Panc1 (cell line): Measurements from ENCODE around the gene SELENOP. TPM values are rescaled to one million over a fixed set of nuclear protein-coding genes. Genes with fewer than 3 reads are reported as not detected.

ENCODE experiments used
- ATAC-seq: fragments of 200-7000 bp; cut with Tn5 transposase; 2 replicates; pipeline ENCODE4 v1.9.1; 2020; ENCODE audit warnings: mild to moderate bottlenecking, moderate library complexity
- BruUV-seq: library from RNA; stranded (reverse); fragments of 400-500 nt; replicated peaks from 2 replicates; lab custom pipeline; 2021; lab: Mats Ljungman, UMichigan
- CTCF ChIA-PET: fragments of 300-600 bp; sonication (Branson Sonifier 250); formaldehyde crosslinking; loops from one replicate; lab custom pipeline; 2022; ENCODE audit warnings: antibody characterized with exemption; lab: Charles Lee
- POLR2A ChIA-PET: fragments of 300-600 bp; sonication (Branson Sonifier 250); formaldehyde crosslinking; loops from one replicate; lab custom pipeline; 2022; ENCODE audit warnings: antibody characterized with exemption; lab: Charles Lee
- DNase-seq: peaks from one replicate; pipeline ENCODE4 v3.0.0-alpha.2; 2010; ENCODE audit warnings: low read depth, low spot score
- H3K27ac ChIP-seq: 2 replicates; pipeline ENCODE4 v1.5.1; 2011; ENCODE audit warnings: mild to moderate bottlenecking, low read length, inconsistent platforms
- H3K27me3 ChIP-seq: fragments of 200-500 bp; sonication (Bioruptor generic); 2 replicates; pipeline ENCODE4 v1.6.0; 2014; ENCODE audit warnings: low read length, inconsistent platforms; ENCODE audit not compliant: control insufficient read depth, insufficient read depth
- H3K36me3 ChIP-seq: fragments of 200-500 bp; sonication (Bioruptor generic); 2 replicates; pipeline ENCODE4 v1.5.1; 2014; ENCODE audit warnings: inconsistent platforms, mild to moderate bottlenecking, low read length, moderate library complexity; ENCODE audit not compliant: control insufficient read depth, insufficient read depth
- H3K4me1 ChIP-seq: 2 replicates; pipeline ENCODE4 v1.5.1; 2011; ENCODE audit warnings: inconsistent platforms, mild to moderate bottlenecking, low read length, moderate library complexity; ENCODE audit not compliant: control insufficient read depth, insufficient read depth
- H3K4me3 ChIP-seq, 2 experiments: 2 replicates each; pipeline ENCODE4 v1.5.1; 2011 to 2012; ENCODE audit warnings: low read depth in 2 of 2, low read length in 2 of 2, mild to moderate bottlenecking in 2 of 2, inconsistent platforms in 1 of 2, moderate library complexity in 1 of 2
- H3K9me3 ChIP-seq: fragments of 200-500 bp; sonication (Bioruptor generic); 2 replicates; pipeline ENCODE4 v1.5.1; 2014; ENCODE audit warnings: low read depth, mild to moderate bottlenecking, inconsistent platforms, low read length, moderate library complexity; ENCODE audit not compliant: control insufficient read depth, insufficient read depth
- CTCF ChIP-seq: fragments of 450-650 bp; IDR thresholded peaks from 2 replicates; pipeline ENCODE4 v1.5.1; 2017; ENCODE audit warnings: mild to moderate bottlenecking
- POLR2AphosphoS5 ChIP-seq: IDR thresholded peaks from 2 replicates; pipeline ENCODE4 v1.6.1; 2012; ENCODE audit warnings: mild to moderate bottlenecking, low read depth, low read length, moderate library complexity
- REST ChIP-seq, 2 experiments: IDR thresholded peaks; 2 replicates each; pipeline ENCODE4 v1.6.1; 2011 to 2012; ENCODE audit warnings: low read depth in 2 of 2, control low read depth in 1 of 2, low read length in 1 of 2, mild to moderate bottlenecking in 1 of 2, moderate library complexity in 1 of 2; ENCODE audit not compliant: insufficient read depth in 1 of 2
- SIN3A ChIP-seq: IDR thresholded peaks from 2 replicates; pipeline ENCODE4 v1.6.1; 2012; ENCODE audit warnings: low read depth, mild to moderate bottlenecking, low read length, moderate library complexity, borderline replicate concordance; ENCODE audit not compliant: insufficient read depth
- TCF7L2 ChIP-seq: IDR thresholded peaks from 2 replicates; pipeline ENCODE4 v1.6.1; 2011; ENCODE audit warnings: mild to moderate bottlenecking, low read depth, low read length, inconsistent platforms
- in situ Hi-C: cut with HindIII; loops from 2 replicates; pipeline ENCODE4 v1.10.0; 2016; ENCODE audit warnings: low sequenced_read_pairs, low pct_unique_long_range_greater_than_20kb
- intact Hi-C: fragments of 100-400 bp; cut with micrococcal nuclease; formaldehyde crosslinking; loops from one replicate; pipeline ENCODE4 v1.10.0; 2022; ENCODE audit not compliant: unreplicated experiment
- total RNA-seq: library from RNA; stranded (reverse); gene quantifications from one replicate; pipeline ENCODE4 v1.2.1, GENCODE V29; 2021; ENCODE audit not compliant: unreplicated experiment

SELENOP gene
- total RNA-seq, 1 experiment from 2014 or later, result 1.6 TPM

DNA sequence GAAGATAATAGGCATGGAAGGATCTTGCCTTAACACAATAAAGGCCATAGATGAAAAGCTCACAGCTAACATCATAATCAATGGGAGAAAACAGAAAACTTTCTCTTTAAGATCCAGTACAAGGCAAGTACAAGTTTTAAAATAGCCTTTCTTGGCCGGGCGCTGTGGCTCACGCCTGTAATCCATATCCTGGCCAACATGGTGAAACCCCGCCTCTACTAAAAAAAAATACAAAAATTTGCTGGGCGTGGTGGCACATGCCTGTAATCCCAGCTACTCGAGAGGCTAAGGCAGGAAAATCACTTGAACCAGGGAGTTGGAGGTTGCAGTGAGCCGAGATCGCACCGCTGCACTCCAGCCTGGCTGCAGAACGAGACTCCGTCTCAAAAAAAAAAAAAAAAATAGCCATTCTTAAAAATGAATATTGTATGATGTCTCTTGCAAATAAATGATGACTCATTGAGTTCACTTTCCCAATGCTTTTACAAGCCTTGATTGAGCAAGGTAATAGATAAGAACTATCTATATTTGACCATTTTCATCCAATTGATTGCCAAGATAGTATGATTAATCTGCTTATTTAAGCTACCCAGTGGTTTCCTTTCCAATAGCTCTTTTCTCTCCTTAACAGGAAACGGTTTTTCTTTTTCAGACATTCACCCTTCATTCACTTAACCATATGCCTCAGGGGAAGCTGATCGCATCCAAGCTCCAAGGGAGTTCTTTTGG lies 39.3 kb downstream of the SELENOP start:
- CTCF ChIA-PET, result no interaction called here
- Histone ChIP-seq H3K9me3 (no peaks in the 10 kb centered on the region), H3K4me1 (no peaks in the 10 kb centered on the region), H3K27ac (no peak overlapping the region), H3K36me3 (0 out of 2 replicates have a peak, but pooled peaks cover 2% of the 10 kb centered on the region), H3K4me3 (no peak overlapping the region), H3K27me3 (peaks cover 26% of the 10 kb centered on the region)
- ATAC-seq (0 out of 2 replicates have a peak, but pooled peaks have one; percentile 26), DNase-seq (no peak)
- intact Hi-C loops (no loop called here), in situ Hi-C loops (no loop called here)
- TF ChIP-seq REST (IDR thresholded peaks at IDR 0.05; ENCODE audit: insufficient read depth in 1 of 2, low read depth in 2 of 2, low read length in 1 of 2), result no peak
- no peak for TF ChIP-seq POLR2AphosphoS5
- no peak for TF ChIP-seq SIN3A
- TF ChIP-seq TCF7L2, result no peak
- TF ChIP-seq CTCF, result no peak
- BruUV-seq, result no TSS peak
- POLR2A ChIA-PET, result no interaction called here

GRCh38 chr5:42770003-42770402 lies 41.7 kb downstream of the SELENOP start:
- no TSS peak for BruUV-seq
- Histone ChIP-seq H3K36me3 (no peaks in the 10 kb centered on the region), H3K4me3 (no peak overlapping the region), H3K4me1 (no peaks in the 10 kb centered on the region), H3K27me3 (peaks cover 19% of the 10 kb centered on the region), H3K27ac (no peak overlapping the region), H3K9me3 (no peaks in the 10 kb centered on the region)
- ATAC-seq, result no peak
- in situ Hi-C loops (no loop called here), intact Hi-C loops (no loop called here)
- no peak for TF ChIP-seq REST (IDR thresholded peaks at IDR 0.05; ENCODE audit: insufficient read depth in 1 of 2, low read depth in 2 of 2, low read length in 1 of 2)
- no peak for TF ChIP-seq CTCF
- no peak for TF ChIP-seq SIN3A
- TF ChIP-seq POLR2AphosphoS5, result no peak
- no peak for TF ChIP-seq TCF7L2
- CTCF ChIA-PET, result interaction anchor here (0.5 kb wide), 1 partner anchor 119 kb away, joined by 3 read pairs; no protein-coding TSS in a partner anchor
- POLR2A ChIA-PET, result no interaction called here
- no peak for DNase-seq
